ENCODE data around the gene RENBP. TPM values are rescaled to one million over a fixed set of nuclear protein-coding genes. Genes with fewer than 3 reads are reported as not detected.

Gene RENBP
- polyA plus RNA-seq, 4 donors = 5.4 to 22.3 (median 14.5) TPM

GRCh38 chrX:153903238-153903980 is 41.0 kb downstream of the RENBP start:
- no peak for DNase-seq (ENCODE audit: low read depth in 4 of 4, low spot score in 3 of 4)

- no peak for DNase-seq (ENCODE audit: low read depth in 4 of 4, low spot score in 3 of 4)
These were observed 42.1 kb downstream of the RENBP start for GRCh38 chrX:153902385-153902784.

GRCh38 chrX:153901753-153902140 is 42.7 kb downstream of the RENBP start:
- no peak for DNase-seq (ENCODE audit: low read depth in 4 of 4, low spot score in 3 of 4)

GRCh38 chrX:153900831-153901752 is 43.4 kb downstream of the RENBP start:
- DNase-seq (ENCODE audit: low read depth in 4 of 4, low spot score in 3 of 4) = no peak

- DNase-seq (ENCODE audit: low read depth in 4 of 4, low spot score in 3 of 4) = no peak
These were observed 46.5 kb downstream of the RENBP start for GRCh38 chrX:153897899-153898298.

- DNase-seq (ENCODE audit: low read depth in 4 of 4, low spot score in 3 of 4) = no peak
These were observed 55.3 kb downstream of the RENBP start for GRCh38 chrX:153889123-153889522.

GRCh38 chrX:153888344-153888743 is 56.1 kb downstream of the RENBP start:
- no peak for DNase-seq (ENCODE audit: low read depth in 4 of 4, low spot score in 3 of 4)

- DNase-seq (ENCODE audit: low read depth in 4 of 4, low spot score in 3 of 4) = no peak
These were observed 57.1 kb downstream of the RENBP start for GRCh38 chrX:153887385-153887784.

GRCh38 chrX:153886915-153887314 is 57.5 kb downstream of the RENBP start:
- no peak for DNase-seq (ENCODE audit: low read depth in 4 of 4, low spot score in 3 of 4)

- no peak for DNase-seq (ENCODE audit: low read depth in 4 of 4, low spot score in 3 of 4)
These were observed 58.2 kb downstream of the RENBP start, which contains the start of gene L1CAM for GRCh38 chrX:153885968-153886903. Gene L1CAM, minus strand, starts transcription at chrX:153886173. Its CDS starts 10,337 bp downstream, at chrX:153875836.

Other genes with a start within 250 kb of the RENBP start
- gene BCAP31, start 220.3 kb downstream of the RENBP start, polyA plus RNA-seq (ENCODE audit: insufficient read length in 4 of 4) = 100 to 1,000 TPM; 100 to 199 (median 181) TPM
- 1 to 10 TPM; 7.0 to 9.6 (median 8.0) TPM for gene ABCD1, start 219.8 kb downstream of the RENBP start, polyA plus RNA-seq (ENCODE audit: insufficient read length in 4 of 4)
- gene PLXNB3, start 180.4 kb downstream of the RENBP start, polyA plus RNA-seq (ENCODE audit: insufficient read length in 4 of 4) = 1 to 10 TPM in 3 of 4 donors, under 1 TPM in 1; 0.76 to 2.1 (median 1.5) TPM
- gene SRPK3, start 163.6 kb downstream of the RENBP start, polyA plus RNA-seq (ENCODE audit: insufficient read length in 4 of 4) = 1 to 10 TPM in 3 of 4 donors, under 1 TPM in 1; 0.65 to 6.7 (median 1.9) TPM
- 10 to 100 TPM; 59.4 to 95.2 (median 71.3) TPM for gene IDH3G, start 150.3 kb downstream of the RENBP start, polyA plus RNA-seq (ENCODE audit: insufficient read length in 4 of 4)
- gene SSR4, start 150.0 kb downstream of the RENBP start, polyA plus RNA-seq (ENCODE audit: insufficient read length in 4 of 4) = 100 to 1,000 TPM; 133 to 167 (median 150) TPM
- 10 to 100 TPM in 2 of 4 donors, 1 to 10 TPM in 2; 6.9 to 13.7 (median 9.6) TPM for gene PDZD4, start 114.1 kb downstream of the RENBP start, polyA plus RNA-seq (ENCODE audit: insufficient read length in 4 of 4)
- 10 to 100 TPM in 3 of 4 donors, 1 to 10 TPM in 1; 1.9 to 67.6 (median 44.6) TPM for gene L1CAM, start 58.5 kb downstream of the RENBP start, polyA plus RNA-seq (ENCODE audit: insufficient read length in 4 of 4)
- 1 to 10 TPM in 3 of 4 donors, under 1 TPM in 1; 0.15 to 6.1 (median 1.9) TPM for gene AVPR2, start 40.0 kb downstream of the RENBP start, polyA plus RNA-seq (ENCODE audit: insufficient read length in 4 of 4)
- gene ARHGAP4, start 18.4 kb downstream of the RENBP start, polyA plus RNA-seq (ENCODE audit: insufficient read length in 4 of 4) = 10 to 100 TPM; 16.5 to 52.7 (median 23.7) TPM
- gene NAA10, start 9.6 kb downstream of the RENBP start, polyA plus RNA-seq (ENCODE audit: insufficient read length in 4 of 4) = 10 to 100 TPM; 46.8 to 83.0 (median 58.6) TPM
- 10 to 100 TPM; 38.1 to 49.9 (median 42.2) TPM for gene HCFC1, start 27.2 kb upstream of the RENBP start, polyA plus RNA-seq (ENCODE audit: insufficient read length in 4 of 4)
- gene TMEM187, start 28.1 kb upstream of the RENBP start, polyA plus RNA-seq (ENCODE audit: insufficient read length in 4 of 4) = 1 to 10 TPM; 4.4 to 9.1 (median 5.2) TPM
- gene IRAK1, start 75.3 kb upstream of the RENBP start, polyA plus RNA-seq (ENCODE audit: insufficient read length in 4 of 4) = 10 to 100 TPM; 34.7 to 67.0 (median 44.6) TPM
- gene MECP2, start 153.1 kb upstream of the RENBP start, polyA plus RNA-seq (ENCODE audit: insufficient read length in 4 of 4) = 10 to 100 TPM; 23.2 to 31.9 (median 29.7) TPM
- gene OPN1LW, start 199.6 kb upstream of the RENBP start, polyA plus RNA-seq (ENCODE audit: insufficient read length in 4 of 4) = not detected
- not detected for gene OPN1MW, start 238.0 kb upstream of the RENBP start, polyA plus RNA-seq (ENCODE audit: insufficient read length in 4 of 4)

All from left renal pelvis (tissue), 4 donors.